KMS-11 (cell line): ENCODE measurements around the gene UBE2R2.

ENCODE experiments used
- H2AFZ ChIP-seq: fragments of 200-600 bp; sonication (generic); 2 replicates; pipeline ENCODE4 v1.6.1; 2016; ENCODE audit warnings: antibody characterized with exemption, mixed run types, low read depth
- H3K27ac ChIP-seq: fragments of 200-600 bp; sonication (generic); 2 replicates; pipeline ENCODE4 v1.6.1; 2016; ENCODE audit warnings: mild to moderate bottlenecking, mixed run types
- H3K27me3 ChIP-seq: fragments of 200-600 bp; sonication (generic); 2 replicates; pipeline ENCODE4 v1.6.1; 2017; ENCODE audit warnings: mild to moderate bottlenecking, low read depth, mixed run types, moderate library complexity; ENCODE audit not compliant: insufficient read depth
- H3K36me3 ChIP-seq: fragments of 200-600 bp; sonication (generic); 2 replicates; pipeline ENCODE4 v1.6.1; 2017; ENCODE audit warnings: mild to moderate bottlenecking, mixed run types; ENCODE audit not compliant: insufficient read depth
- H3K4me1 ChIP-seq: fragments of 200-600 bp; sonication (generic); 2 replicates; pipeline ENCODE4 v1.6.1; 2016; ENCODE audit warnings: mild to moderate bottlenecking, low read depth, mixed run types; ENCODE audit not compliant: poor library complexity, severe bottlenecking
- H3K4me2 ChIP-seq: fragments of 200-600 bp; sonication (generic); 2 replicates; pipeline ENCODE4 v1.7.0; 2016; ENCODE audit warnings: mild to moderate bottlenecking, mixed run types
- H3K4me3 ChIP-seq: fragments of 200-600 bp; sonication (generic); IDR thresholded peaks from 2 replicates; pipeline ENCODE4 v1.6.1; 2017; ENCODE audit warnings: low read depth, low read length, mixed read lengths; ENCODE audit not compliant: insufficient read depth
- H3K79me2 ChIP-seq: fragments of 200-600 bp; sonication (generic); 2 replicates; pipeline ENCODE4 v1.6.1; 2016; ENCODE audit warnings: low read depth, mixed run types; ENCODE audit not compliant: insufficient read depth
- H3K9ac ChIP-seq: fragments of 200-600 bp; sonication (generic); 2 replicates; pipeline ENCODE4 v1.6.1; 2016; ENCODE audit warnings: mild to moderate bottlenecking, mixed run types
- H4K20me1 ChIP-seq: fragments of 200-600 bp; sonication (generic); 2 replicates; pipeline ENCODE4 v1.6.1; 2016; ENCODE audit warnings: mild to moderate bottlenecking, mixed run types; ENCODE audit not compliant: insufficient read depth
- CTCF ChIP-seq: fragments of 200-600 bp; sonication (generic); conservative IDR thresholded peaks from 2 replicates; pipeline ENCODE4 v1.6.1; 2017; ENCODE audit warnings: low read depth, mild to moderate bottlenecking, antibody characterized with exemption, low read length, moderate library complexity, mixed read lengths

Gene UBE2R2

GRCh38 chr9:33877727-33878489 is 60.9 kb downstream of the UBE2R2 start:
- peaks cover 74% of the 10 kb centered on the region for H3K79me2 ChIP-seq
- TF ChIP-seq CTCF = no peak
- no peaks in the 10 kb centered on the region; the same call in 1 of the 2 replicates for H4K20me1 ChIP-seq
- H3K27ac ChIP-seq = no peak overlapping the region
- no peak overlapping the region for H3K4me3 ChIP-seq
- no peak overlapping the region for H2AFZ ChIP-seq
- no peaks in the 10 kb centered on the region for H3K27me3 ChIP-seq
- no peak overlapping the region for H3K4me2 ChIP-seq
- H3K9ac ChIP-seq = no peak overlapping the region
- no peaks in the 10 kb centered on the region for H3K36me3 ChIP-seq
- peaks cover 40% of the 10 kb centered on the region for H3K4me1 ChIP-seq

- no peak for TF ChIP-seq CTCF
- H2AFZ ChIP-seq = no peak overlapping the region
- no peak overlapping the region for H3K4me3 ChIP-seq
- H3K79me2 ChIP-seq = peaks cover 75% of the 10 kb centered on the region
- no peaks in the 10 kb centered on the region for H3K36me3 ChIP-seq
- no peak overlapping the region for H3K27ac ChIP-seq
- H3K27me3 ChIP-seq = no peaks in the 10 kb centered on the region
- peaks cover 40% of the 10 kb centered on the region for H3K4me1 ChIP-seq
- no peak overlapping the region for H3K9ac ChIP-seq
- H3K4me2 ChIP-seq = no peak overlapping the region
- H4K20me1 ChIP-seq = no peaks in the 10 kb centered on the region; the same call in 1 of the 2 replicates
Measured at GRCh38 chr9:33878691-33879366, 61.9 kb downstream of the UBE2R2 start.

- H4K20me1 ChIP-seq = no peaks in the 10 kb centered on the region; the same call in 1 of the 2 replicates
- no peak overlapping the region for H3K27ac ChIP-seq
- no peak overlapping the region for H3K4me2 ChIP-seq
- no peak overlapping the region for H3K9ac ChIP-seq
- H3K27me3 ChIP-seq = no peaks in the 10 kb centered on the region
- no peak overlapping the region for H2AFZ ChIP-seq
- TF ChIP-seq CTCF = no peak
- no peaks in the 10 kb centered on the region for H3K36me3 ChIP-seq
- peaks cover 40% of the 10 kb centered on the region for H3K4me1 ChIP-seq
- peaks cover 78% of the 10 kb centered on the region for H3K79me2 ChIP-seq
- no peak overlapping the region for H3K4me3 ChIP-seq
Measured at GRCh38 chr9:33880211-33881089, 63.5 kb downstream of the UBE2R2 start.

GRCh38 chr9:33881635-33882034 is 64.7 kb downstream of the UBE2R2 start:
- H3K4me1 ChIP-seq = peaks cover 40% of the 10 kb centered on the region

More at GRCh38 chr9:33881635-33882034, 64.7 kb downstream of the UBE2R2 start:
- Histone ChIP-seq H3K4me3 (no peak overlapping the region), H3K79me2 (peaks cover 76% of the 10 kb centered on the region), H3K9ac (no peak overlapping the region), H3K27ac (no peak overlapping the region), H3K27me3 (no peaks in the 10 kb centered on the region), H4K20me1 (no peaks in the 10 kb centered on the region; the same call in 1 of the 2 replicates), H3K36me3 (no peaks in the 10 kb centered on the region), H2AFZ (no peak overlapping the region), H3K4me2 (no peak overlapping the region)
- TF ChIP-seq CTCF = no peak
